Measurements from ENCODE around the gene LAMB3. TPM values are rescaled to one million over a fixed set of nuclear protein-coding genes. Genes with fewer than 3 reads are reported as not detected.

Gene LAMB3
- polyA plus RNA-seq, 1 donor (not counting 4 experiments of a cell fraction or from before 2014, with no cell fraction given): 659 TPM

DNA sequence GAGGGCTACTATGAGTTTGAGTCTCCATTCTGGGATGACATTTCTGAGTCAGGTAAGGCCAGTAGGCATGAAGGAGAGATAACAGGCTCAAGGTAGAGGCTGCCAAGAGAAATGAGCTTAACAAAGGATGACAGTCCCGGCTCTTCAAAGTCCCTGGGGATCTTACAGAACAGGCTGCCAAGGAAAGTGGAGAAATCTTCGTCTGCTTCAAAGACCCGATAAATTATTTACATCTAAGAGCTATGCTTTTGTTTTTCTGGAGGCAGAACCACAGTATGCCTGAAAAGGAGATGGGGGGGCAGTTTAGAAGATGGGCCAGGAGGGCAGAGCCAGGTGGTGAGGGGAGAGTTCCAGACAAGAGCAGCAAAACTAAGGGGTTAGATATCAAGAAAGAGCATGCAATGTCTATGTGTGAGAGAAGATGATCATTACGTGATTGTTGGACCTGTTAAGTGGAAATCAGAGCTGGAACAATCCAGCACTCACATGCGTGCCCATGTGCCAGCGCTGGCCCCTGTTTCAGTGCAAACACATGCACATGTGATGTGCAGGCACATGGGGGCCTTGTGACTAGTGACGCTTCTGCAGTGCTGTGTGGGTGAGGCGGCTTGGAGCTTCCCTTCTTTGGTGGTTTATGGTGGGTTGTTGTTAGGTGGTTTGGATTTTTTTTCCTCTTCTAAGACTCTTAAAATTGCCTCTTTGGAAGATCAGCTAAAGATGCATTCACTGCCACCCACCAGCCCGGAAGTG, 43.0 kb downstream of the LAMB3 start:
- dilution Hi-C loops (cut with MboI; ENCODE audit: extremely low pct_ligation_motif_present, low sequenced_read_pairs): no loop called here
- H2AFZ ChIP-seq (ENCODE audit: control insufficient read depth, low read length): no peak overlapping the region
- H3K36me3 ChIP-seq (ENCODE audit: control insufficient read depth in 2 of 2, extremely low read depth in 1 of 2, insufficient read depth in 2 of 2, low read length in 2 of 2): peaks cover 0 to 4% of the 10 kb centered on the region in 2 experiments
- H3K4me3 ChIP-seq (ENCODE audit: control insufficient read depth in 2 of 3, extremely low read depth in 1 of 3, insufficient read depth in 2 of 3, low read depth in 1 of 3, low read length in 3 of 3): no peak overlapping the region
- peaks cover 21% of the 10 kb centered on the region for H4K20me1 ChIP-seq (ENCODE audit: control insufficient read depth, extremely low read depth, insufficient read depth, low read length)
- H3K9me1 ChIP-seq (ENCODE audit: control insufficient read depth, extremely low read depth, insufficient read depth, low read length): peaks cover 2% of the 10 kb centered on the region
- DNase-seq (ENCODE audit: low read depth, low spot score) (no peak), FAIRE-seq (no peak)
- H3K27me3 ChIP-seq (ENCODE audit: control insufficient read depth, extremely low read depth, insufficient read depth, low read length): no peaks in the 10 kb centered on the region
- H3K9ac ChIP-seq (ENCODE audit: control insufficient read depth, extremely low read depth, insufficient read depth, low read length): no peak overlapping the region
- H3K79me2 ChIP-seq (ENCODE audit: control insufficient read depth, insufficient read depth, low read length): no peaks in the 10 kb centered on the region
- no peak overlapping the region for H3K27ac ChIP-seq (ENCODE audit: control insufficient read depth, insufficient read depth, low read length)
- no peaks in the 10 kb centered on the region for H3K9me3 ChIP-seq (ENCODE audit: control insufficient read depth, low read depth, low read length)
- H3K4me2 ChIP-seq (ENCODE audit: control insufficient read depth, extremely low read depth, insufficient read depth, low read depth, low read length): no peak overlapping the region
- TF ChIP-seq, protein P1, sequence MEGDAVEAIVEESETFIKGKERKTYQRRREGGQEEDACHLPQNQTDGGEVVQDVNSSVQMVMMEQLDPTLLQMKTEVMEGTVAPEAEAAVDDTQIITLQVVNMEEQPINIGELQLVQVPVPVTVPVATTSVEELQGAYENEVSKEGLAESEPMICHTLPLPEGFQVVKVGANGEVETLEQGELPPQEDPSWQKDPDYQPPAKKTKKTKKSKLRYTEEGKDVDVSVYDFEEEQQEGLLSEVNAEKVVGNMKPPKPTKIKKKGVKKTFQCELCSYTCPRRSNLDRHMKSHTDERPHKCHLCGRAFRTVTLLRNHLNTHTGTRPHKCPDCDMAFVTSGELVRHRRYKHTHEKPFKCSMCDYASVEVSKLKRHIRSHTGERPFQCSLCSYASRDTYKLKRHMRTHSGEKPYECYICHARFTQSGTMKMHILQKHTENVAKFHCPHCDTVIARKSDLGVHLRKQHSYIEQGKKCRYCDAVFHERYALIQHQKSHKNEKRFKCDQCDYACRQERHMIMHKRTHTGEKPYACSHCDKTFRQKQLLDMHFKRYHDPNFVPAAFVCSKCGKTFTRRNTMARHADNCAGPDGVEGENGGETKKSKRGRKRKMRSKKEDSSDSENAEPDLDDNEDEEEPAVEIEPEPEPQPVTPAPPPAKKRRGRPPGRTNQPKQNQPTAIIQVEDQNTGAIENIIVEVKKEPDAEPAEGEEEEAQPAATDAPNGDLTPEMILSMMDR (optimal IDR thresholded peaks at IDR 0.05 in 1 of 3, IDR thresholded peaks at IDR 0.05 in 1 of 3, conservative IDR thresholded peaks at IDR 0.05 in 1 of 3; ENCODE audit: extremely low read depth in 1 of 3, insufficient read depth in 2 of 3, low read length in 3 of 3): no peak
- no peak for TF ChIP-seq EZH2 (IDR thresholded peaks at IDR 0.05; ENCODE audit: low read length)
- H3K4me1 ChIP-seq (ENCODE audit: control insufficient read depth, extremely low read depth, insufficient read depth, low read length): peaks cover 17% of the 10 kb centered on the region

DNA sequence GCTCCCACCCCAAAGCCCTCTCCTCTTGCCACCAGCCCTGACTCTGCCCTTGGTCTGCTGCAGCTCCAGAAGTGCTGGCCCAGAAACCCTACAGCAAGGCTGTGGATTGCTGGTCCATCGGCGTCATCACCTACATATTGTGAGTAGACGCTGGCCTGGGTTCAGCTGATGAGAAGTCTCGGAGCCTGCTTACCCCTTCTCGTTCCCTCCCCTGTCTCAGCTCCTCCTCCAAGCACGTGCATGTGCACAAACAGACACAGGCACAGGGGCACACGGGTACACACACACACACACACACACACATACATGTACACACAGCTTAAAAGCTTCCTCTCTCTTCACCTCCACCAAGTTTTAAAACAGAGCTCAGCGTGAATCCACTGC, 44.4 kb downstream of the LAMB3 start:
- peak; percentile 32 for DNase-seq (ENCODE audit: low read depth, low spot score)
- dilution Hi-C loops (cut with MboI; ENCODE audit: extremely low pct_ligation_motif_present, low sequenced_read_pairs): no loop called here
- peak overlapping the region; percentile 74 for H3K9ac ChIP-seq (ENCODE audit: control insufficient read depth, extremely low read depth, insufficient read depth, low read length)
- H3K9me1 ChIP-seq (ENCODE audit: control insufficient read depth, extremely low read depth, insufficient read depth, low read length): peaks cover under 1% of the 10 kb centered on the region
- no peaks in the 10 kb centered on the region for H3K9me3 ChIP-seq (ENCODE audit: control insufficient read depth, low read depth, low read length)
- no peaks in the 10 kb centered on the region for H3K36me3 ChIP-seq (ENCODE audit: control insufficient read depth in 2 of 2, extremely low read depth in 1 of 2, insufficient read depth in 2 of 2, low read length in 2 of 2)
- no peak for TF ChIP-seq EZH2 (IDR thresholded peaks at IDR 0.05; ENCODE audit: low read length)
- TF ChIP-seq, protein P1 (optimal IDR thresholded peaks at IDR 0.05 in 1 of 3, IDR thresholded peaks at IDR 0.05 in 1 of 3, conservative IDR thresholded peaks at IDR 0.05 in 1 of 3; ENCODE audit: extremely low read depth in 1 of 3, insufficient read depth in 2 of 3, low read length in 3 of 3): no peak
- H3K4me1 ChIP-seq (ENCODE audit: control insufficient read depth, extremely low read depth, insufficient read depth, low read length): peaks cover 17% of the 10 kb centered on the region
- H3K79me2 ChIP-seq (ENCODE audit: control insufficient read depth, insufficient read depth, low read length): no peaks in the 10 kb centered on the region
- H3K4me3 ChIP-seq (ENCODE audit: control insufficient read depth in 2 of 3, extremely low read depth in 1 of 3, insufficient read depth in 2 of 3, low read depth in 1 of 3, low read length in 3 of 3): no peak overlapping the region
- peak overlapping the region; percentile 41 for H3K4me2 ChIP-seq (ENCODE audit: control insufficient read depth, extremely low read depth, insufficient read depth, low read depth, low read length)
- FAIRE-seq: no peak
- peak overlapping the region; percentile 83 for H3K27ac ChIP-seq (ENCODE audit: control insufficient read depth, insufficient read depth, low read length)
- no peak overlapping the region for H2AFZ ChIP-seq (ENCODE audit: control insufficient read depth, low read length)
- peaks cover 21% of the 10 kb centered on the region for H4K20me1 ChIP-seq (ENCODE audit: control insufficient read depth, extremely low read depth, insufficient read depth, low read length)
- H3K27me3 ChIP-seq (ENCODE audit: control insufficient read depth, extremely low read depth, insufficient read depth, low read length): no peaks in the 10 kb centered on the region

Measured in keratinocyte (primary cell).